ENCODE measurements around the gene OMP.

- TF ChIP-seq CTCF (IDR thresholded peaks at IDR 0.05) = peak in 5 of 6 experiments; percentile 12 to 39 (median 23)
- TF ChIP-seq POLR2A (IDR thresholded peaks at IDR 0.05) = no peak
- no peak for TF ChIP-seq EP300 (IDR thresholded peaks at IDR 0.05)
- peak; percentile 42 to 46 for TF ChIP-seq POLR2AphosphoS5 (IDR thresholded peaks at IDR 0.05)
These were observed 29.2 kb upstream of the OMP start for GRCh38 chr11:77073328-77074001.
